Stimulated activated CD4-positive, alpha-beta T cell treated with anti-CD3 and anti-CD28 coated beads, Interleukin-15, amount 100 ng/mL, for 1 hour (primary cell): ENCODE data around the gene RASD1.

Experiments
- DNase-seq, 2 donors: peaks; one replicate each; pipeline ENCODE4 v3.0.0-alpha.2; 2020; ENCODE audit warnings: low read depth in 1 of 2, low spot score in 1 of 2

Gene RASD1

DNA sequence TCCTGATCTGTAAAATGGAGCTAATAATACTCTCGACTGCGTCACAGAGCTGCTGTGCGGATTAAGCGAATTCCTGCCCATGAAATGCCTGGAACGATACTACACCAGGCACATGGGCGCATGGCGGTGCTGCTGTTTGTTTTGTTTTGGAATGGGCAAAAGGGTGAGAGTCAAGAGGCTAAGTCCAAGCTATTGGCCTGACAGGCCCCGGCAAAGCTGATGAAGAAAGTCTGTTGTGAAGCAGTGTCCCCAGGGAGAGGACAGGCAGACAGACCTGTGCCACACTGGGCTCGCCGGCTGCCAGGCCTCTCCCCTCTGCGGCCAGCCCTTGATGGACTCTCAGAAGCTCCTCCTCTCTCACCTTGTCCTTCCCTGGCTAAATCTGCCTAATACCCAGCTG is 31.3 kb upstream of the RASD1 start:
- no peak for DNase-seq

DNA sequence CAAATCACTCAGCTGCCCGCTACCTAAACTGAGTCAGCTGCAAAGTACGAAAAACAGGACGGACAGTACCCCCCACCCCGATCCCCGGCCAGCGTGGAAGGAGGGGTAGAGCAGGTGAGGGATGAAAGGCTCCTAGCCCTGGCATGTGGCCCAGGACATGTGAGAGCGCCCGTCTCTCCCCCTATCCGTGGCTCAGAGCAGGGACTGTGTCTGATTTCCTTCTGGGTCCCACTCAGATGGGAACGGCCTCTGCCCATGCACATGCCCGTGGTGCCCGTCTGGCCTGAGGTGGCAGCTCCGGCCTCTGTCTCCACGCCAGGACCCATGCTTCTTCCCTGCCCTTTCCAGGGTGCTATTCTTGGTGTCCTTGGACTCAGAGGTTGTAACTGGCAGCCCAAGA is 30.2 kb upstream of the RASD1 start:
- DNase-seq = no peak

DNA sequence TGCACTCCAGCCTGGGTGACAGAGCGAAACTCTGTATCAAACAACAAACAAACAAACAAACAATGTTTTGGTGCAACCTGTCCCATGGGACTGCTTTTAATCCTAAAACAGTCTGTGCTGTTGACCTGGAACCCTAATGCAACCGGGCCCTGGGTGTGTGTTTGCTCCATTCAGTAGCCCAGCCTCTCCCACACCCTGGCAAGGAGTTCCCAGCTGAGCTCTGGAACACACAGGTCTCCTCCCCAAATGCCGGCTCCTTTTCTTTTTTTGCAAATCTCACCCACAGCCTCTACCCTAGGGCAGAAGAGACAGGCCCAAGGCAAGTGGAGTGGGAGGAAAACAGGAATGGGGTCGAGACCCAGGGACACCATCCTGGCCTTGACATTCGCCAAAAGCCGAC is 29.8 kb upstream of the RASD1 start:
- DNase-seq = no peak

DNA sequence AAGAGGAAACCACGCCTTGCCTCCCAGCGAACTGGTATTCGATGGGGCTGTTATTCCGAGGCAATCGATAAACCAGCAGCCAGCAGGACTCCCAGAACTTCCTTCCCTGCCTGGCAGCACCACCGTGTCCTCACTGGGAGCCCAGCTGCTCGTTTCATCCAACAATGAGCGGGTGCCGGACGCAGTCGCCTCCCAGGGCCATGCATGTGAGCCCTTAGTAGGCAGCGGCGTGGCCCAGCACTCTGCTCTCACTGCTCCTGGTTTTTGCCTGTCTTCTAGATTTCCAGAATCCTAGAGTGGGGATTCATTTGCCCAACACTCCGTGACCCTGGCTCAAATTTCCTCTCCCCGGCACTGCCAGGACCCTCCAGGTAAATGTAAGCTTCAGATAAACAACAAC is 29.1 kb upstream of the RASD1 start:
- no peak for DNase-seq

DNA sequence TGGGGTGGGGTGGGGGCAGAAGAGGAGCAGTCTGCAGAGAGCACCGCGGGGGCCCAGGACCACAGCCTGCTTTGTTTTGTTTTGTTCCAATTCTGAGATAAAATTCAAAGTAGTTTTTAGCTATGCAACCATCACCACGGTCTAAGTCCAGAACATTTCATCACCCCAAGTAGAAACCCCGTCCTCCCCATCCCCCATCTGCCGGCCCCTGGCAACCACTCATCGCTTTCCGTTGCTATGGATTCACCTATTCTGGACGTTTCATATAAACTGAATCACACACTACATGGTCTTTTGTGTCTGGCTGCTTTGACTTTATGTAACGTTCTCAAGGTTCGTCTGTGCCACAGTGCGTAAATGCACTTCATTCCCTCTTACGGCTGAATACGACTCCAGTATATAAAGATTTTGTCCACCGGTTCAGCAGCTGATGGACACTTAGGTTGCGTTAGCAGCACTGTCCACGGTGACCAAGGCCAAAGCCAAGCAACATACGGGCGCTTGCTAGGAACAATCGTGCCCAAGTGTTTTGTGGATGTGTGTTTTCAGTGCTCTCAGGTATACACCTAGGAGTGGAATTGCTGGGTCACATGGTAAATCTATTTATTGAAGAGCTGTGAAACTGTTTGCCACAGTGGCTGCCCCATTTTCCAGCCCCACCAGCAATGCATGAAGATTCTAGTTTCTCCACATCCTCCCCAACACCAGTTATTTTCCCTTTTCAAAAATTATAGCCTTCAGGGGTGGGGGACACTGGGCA is 27.7 kb upstream of the RASD1 start:
- no peak for DNase-seq

DNA sequence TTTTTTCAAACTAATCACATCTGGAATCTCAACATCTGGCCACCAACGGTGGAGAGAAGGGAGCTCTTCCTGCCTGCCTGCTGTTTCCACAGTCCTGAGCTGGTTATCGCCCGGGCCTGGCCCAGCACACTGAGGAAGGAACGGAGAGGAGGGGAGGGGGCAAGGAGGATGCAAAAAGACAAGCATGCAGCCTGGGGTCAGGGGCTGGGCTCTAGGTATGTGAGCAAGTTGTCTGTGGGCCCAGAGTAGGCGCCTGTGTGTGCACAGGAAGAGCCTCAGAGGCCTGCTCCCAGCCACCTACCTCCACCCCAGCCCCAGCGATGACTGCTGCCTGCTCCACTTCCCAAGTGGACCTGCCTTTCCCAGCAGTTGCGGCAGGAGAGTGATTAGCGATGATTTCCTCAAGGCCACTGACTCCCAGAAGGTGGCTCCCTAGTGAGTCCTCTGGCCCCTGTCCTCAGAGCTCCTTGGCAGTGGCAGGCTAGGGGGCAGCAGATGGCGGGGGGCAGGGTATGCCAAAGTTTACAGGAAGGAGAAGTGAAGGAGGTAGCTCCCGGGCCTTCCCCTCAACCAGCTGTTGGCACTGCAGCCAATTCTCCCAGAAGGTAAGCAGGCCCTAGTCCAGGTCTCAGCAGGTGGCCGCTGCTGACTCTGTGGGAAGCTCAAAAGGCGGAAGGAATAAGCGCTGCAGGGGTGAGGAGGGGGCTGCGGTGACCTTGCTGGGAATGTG is 27.0 kb upstream of the RASD1 start:
- DNase-seq = no peak

DNA sequence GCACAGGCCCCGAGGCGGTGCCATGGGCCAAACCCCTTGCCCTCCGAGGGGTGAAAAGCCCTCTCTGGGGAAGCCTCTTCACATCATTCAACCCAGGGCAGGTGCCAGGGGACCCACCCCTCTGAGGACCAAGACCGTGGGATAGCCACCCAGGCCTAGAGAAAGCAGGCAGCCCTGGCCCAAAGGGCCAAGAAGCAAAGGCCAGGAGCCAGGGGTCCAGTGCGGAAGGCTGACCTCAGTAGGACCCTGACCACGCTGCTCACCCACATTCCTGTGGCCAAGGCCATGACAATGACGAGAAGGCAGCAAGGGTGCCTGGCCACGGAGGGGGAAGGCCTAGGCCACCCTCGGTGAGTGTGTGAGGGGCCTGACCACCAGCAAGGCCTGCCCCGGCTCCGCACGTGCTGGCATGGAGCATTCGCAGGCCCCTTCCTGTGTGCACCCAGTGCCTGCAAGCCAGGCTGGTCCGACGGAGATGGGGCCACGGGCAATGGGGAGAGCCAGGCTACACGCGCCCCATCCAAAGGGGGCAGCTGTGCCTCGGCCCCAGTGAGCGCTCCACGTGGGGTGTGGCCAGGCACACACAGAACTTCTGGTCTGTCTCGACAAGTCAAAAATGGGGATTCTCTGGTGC is 24.5 kb upstream of the RASD1 start:
- no peak for DNase-seq

DNA sequence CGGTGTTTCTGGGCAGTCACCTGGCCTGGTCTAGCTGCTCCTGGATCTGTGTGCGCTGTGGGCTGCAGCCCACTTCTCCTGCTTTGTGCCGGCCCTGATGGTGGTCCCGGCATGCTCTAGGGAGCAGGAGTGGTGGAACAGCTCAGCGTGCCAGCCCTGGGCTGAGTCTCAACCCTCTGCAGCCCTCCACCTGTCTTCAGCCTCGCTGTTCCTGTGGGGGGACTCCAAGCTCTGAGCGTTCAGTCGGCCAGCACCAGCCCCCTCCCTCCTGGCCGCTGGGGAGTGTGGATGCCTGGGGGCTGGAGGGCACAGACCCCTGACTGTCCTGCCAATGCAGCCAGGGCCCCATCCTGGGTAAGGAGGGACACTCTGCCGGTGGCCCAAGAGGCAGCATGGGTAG is 23.7 kb upstream of the RASD1 start:
- DNase-seq = no peak

DNA sequence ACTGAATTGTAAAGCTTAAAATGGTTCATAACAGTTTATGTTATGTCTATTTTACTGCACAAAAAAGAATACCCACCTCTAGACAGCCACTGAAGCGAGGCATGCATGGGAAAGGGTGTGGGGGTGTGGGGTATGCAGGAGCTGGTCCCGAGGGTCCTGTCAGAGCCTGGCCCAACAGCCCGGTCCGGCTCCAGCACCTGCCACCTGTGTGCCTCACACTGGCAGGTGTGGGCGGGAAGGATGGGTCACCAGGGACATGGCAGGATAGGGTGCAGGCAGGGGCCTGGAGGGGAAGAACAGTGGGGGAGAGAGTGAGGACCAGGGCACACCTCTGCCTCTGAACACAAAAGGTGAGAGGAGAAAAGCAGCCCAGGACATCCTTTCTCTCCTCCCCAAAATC is 22.8 kb upstream of the RASD1 start:
- DNase-seq = no peak

DNA sequence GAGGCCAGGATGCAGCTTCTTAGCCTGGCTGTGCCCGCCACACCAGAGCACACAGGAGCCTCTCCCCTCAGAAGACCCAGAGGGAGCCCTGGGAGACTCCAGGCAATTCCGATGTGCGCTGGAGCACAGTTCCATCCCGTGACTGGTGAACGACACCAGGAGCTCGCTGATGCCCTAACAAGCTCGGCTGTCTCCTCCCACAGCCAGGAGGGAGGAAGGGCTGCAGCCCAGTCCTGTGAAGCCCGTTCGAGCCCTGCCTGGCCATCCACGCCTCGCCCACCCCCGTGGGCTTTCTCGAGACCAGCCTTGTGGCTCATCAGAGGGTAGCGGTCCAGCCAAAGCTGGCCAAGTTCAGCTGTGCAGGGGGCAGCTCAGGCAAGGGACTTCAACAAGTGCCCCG is 21.8 kb upstream of the RASD1 start:
- no peak for DNase-seq

DNA sequence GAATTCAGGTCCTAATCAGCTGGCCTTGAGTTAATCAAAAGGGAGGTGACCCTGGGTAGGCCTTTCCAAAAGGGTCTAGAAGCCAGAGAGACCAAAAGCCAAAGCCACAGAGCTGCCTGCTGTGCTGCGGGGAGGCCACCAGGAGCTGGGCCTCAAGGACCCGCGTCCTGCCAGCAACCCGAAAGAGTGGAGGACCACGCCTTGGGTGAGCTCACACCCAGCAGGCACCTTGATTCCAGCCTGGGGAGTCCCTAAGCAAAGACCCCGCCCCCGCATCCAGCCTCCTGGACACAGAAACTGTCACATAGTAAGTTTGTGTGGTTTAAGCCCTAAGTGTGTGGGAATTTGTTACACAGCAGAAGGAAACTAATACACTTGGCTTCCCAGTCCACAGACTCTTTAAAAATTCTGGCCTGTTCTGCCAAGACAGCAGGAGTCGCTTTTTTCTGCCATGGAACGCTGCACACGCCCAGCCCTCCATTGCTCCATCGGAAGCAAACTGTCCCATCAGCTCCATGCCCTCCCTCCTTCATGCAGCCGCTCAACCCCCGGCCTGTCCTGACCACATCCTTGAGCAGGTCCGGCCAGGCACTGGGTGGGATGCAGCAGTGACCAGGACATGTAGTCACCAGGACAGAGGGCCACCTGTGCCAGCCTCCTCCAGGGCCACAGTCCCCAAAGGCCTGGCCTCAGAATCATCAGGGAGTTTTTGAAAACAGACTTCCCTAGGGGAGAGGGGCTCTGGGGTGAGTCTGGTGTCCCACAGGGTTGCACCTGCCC is 20.9 kb upstream of the RASD1 start:
- DNase-seq = no peak

DNA sequence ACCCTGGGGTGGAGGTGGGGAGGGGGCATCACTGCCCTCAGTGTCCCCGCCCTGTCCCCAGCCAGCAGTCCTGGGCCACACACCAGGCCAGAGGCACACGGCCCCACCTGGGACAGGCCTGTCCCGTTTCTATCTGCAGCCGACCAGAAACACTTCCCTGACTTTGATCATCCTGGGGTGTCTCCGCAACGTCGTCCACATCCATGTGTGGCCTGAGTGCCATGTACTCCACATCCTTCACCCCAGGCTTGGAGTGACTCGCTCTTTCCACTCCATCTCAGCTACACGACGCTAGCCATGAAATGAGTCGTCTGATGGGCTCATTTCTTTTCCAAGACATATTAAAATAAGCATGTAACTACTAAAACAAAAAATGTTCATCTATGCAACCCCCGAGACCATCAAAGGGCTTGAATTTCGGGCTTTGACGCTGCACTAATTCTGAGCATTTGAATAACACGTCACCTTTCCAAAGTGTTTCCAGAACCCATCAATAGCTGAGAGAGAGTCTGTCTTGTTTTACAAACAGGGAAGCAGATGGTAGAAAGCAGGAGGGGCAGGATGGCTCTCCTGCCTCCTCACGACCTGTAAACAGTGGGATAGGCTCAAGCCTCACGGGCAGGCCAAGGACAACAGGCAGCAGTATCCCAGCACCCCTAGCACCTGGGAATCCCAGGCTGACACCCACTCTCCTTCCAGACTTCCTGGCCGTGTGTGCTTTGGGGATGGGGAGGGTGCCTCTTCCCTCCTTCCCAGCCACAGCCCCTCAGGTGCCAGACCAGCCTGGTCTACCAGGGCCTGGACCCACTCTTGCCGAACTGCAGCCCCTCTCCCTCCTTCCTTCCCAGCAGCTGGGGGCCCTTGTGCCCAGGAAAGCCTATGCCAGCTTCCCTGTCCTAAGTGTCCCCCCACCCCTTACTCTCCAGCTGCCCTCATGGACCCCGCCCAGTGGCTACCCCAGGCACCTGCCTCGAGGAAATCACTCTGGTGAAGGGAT is 20.0 kb upstream of the RASD1 start:
- DNase-seq = no peak

DNA sequence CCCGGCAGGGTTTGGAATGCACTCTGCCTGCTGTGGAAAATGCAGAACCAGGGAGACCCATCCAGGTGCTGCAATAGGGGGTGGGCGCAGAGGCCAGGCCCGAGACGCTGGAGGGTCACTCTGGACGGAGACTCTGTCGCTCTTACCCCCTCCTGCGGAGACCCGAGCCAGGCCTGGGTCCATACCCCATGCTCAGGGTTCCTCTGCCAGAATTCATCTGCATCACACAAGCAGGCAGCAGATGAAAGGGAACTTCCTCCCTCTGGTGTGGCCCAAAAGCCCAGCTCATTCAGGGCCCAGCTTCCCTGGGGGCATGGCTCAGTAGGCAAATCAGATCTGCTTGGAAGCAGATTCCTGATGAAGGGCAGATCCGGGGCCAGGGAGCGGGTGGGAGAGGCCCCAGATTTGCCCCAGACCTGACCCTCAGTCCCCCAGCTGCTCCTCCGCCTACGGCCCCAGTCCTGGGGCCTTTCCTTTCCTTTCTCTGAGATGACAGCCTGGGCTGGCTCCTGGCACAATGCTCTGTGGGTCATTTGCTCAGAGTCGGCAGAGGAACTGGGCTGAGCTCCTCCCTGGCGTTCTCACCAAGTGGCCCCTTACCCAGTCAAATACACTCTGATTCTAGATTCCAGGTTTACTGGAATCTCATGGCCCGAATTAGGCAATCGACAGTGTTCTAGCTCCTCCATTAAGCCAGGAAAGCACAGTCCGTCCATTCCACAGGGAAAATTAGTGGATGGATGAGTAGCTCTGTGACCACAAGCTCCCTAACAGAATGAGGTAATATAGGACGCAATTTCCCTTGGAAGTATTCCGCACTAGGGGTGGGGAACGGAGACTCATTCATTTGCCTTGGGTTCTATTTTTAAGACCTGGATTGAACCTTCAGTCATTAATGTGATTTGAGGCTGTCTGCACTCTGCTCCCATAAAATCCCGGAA is 19.1 kb upstream of the RASD1 start:
- DNase-seq = no peak

DNA sequence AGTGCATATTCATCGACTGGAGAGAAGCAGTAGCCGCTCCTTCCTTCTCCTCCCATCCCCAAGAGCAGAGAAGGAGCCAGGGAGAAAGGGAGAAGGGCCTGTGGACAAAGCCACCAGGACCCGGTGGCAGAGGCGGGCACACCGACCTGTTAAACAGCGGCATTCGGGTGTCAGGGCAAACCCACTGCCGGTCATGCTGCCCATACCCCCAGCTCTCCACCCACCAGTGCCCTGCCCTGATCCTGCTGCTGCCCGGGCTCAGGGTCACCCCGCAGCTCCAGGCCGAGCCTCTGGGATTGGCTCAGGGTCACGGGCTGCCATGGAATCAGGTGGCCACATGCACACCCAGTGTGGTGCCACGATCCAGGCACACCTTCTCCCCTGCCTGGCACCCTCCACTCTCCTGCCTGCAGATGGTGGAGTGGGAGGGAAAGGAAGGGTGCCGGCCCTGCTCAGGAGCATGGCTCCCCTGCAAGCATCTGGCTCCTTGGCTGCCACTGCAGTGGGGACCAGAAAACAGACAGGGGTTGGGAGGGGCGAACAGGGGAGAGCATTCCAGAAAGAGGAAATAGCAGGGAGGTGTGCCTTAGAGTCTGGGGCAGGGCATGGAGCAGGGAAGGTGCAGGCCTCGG is 18.3 kb upstream of the RASD1 start:
- no peak for DNase-seq

DNA sequence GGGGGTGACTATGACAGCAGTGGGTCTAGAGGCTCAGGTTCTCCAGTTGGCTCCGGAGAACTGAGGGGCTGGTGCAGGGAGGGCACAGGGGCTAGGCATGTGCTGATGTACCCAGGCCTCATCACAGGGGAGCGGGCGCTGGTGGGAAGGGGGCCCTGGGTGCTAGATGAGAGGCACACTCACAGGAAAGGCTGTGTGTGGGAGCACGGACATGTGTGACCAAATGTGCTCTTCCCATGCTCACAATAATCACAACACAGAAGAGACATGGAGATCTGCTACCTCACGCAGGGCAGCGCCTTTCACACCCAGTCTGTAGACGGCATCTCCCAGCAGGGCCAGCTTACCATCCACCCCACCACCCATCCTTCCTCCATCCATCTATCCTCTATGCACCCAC is 17.4 kb upstream of the RASD1 start:
- no peak for DNase-seq

DNA sequence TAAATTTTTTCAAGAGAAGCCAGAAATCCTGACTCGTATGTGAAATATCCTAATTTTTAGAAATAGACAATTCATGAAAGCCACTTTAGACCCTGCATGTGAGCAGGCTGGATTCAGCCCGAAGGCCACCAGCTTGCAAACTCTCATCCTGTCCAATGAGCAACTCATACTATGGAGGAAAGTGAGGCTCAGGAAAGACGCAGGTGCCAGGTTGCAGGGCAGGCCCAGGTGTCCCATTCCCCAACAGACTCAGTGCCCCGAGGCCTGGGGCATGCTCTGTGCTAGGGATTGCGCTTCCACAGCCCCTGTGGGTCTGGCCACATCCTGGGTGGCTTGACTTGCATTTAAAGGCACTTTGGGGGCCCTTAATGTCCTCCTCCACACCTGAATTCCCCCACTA is 16.7 kb upstream of the RASD1 start:
- no peak for DNase-seq

DNA sequence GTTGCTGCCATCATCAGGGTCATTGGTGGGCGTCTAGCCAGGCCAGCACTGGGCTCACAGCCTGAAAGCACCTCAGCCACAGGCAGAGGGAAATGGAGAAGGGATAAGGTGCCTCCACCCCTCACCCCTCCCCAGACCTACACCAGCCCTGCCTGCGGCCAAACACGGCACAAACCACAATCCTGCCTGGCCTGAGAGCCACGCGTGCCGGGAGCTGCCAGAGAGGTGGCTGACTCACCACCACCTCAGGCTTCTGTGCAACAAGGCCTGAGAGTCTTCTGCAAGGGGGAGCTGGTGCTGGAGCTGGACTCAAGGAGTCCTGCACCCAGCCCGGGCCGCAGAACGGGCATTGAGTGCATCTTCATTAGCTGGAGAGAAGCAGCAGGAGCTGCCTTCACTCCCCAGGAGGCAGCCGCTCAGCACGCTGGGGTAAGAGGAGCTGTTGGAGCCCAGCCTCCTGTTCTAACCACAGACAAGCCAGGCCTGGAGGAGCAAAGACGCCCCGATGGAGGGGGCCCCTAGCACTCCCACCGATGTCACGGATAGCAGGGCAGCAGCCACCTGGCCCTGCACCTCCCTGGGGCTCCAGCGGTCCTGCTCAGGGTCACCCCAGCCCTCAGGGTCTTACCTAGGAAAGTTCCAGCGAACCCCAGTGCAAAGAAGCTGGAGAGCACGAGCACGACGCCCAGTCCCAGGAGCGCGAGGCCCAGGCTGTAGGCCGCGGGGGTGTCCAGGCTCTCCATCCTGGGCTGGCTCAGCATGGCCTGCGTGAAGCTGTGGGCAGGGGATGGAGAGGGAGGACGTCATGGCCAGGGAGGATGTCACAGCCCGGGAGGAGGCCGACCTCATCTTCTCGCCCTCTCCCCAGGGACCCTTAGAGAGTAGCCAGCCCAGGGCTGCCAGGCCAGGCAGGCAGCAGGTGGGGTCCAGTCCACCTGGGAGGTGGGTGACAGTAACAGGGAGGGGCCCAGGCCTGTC is 16.0 kb upstream of the RASD1 start:
- DNase-seq = no peak

DNA sequence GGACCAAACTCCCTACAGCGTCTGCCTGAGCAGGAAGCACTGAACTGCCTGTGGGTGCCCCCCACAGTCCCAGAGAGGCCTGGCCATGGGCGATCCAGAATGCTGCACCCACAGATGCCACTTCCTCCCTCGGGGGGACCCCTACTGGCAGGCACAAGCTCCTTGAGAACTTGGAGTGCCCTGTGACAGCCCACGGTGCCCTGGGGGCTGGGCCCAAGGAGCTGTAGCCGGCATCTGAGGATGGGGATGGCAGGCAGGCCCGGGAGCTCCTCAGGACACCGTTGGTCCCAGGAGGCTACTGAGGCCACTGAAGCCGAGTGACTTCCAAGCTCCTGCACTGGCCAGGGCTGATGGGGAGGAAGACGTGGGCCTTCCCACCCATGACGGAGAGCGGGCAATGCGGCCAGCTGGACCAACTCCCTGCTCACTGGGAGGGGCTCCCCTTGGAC is 15.1 kb upstream of the RASD1 start:
- no peak for DNase-seq
